GM19351 (cell line): ENCODE data around the gene PIGQ.

Experiments
- ATAC-seq: cut with Tn5 transposase; IDR thresholded peaks from one replicate; pipeline ENCODE4 v1.9.1; 2021; ENCODE audit warnings: mild to moderate bottlenecking, moderate library complexity; ENCODE audit not compliant: unreplicated experiment

Gene PIGQ

GRCh38 chr16:569445-570254 lies at the start of gene PIGQ:
TSS of gene PIGQ (plus strand) at chr16:569968. CDS start at chr16:574075, 4,107 bp downstream.
- peak; percentile 60 for ATAC-seq

- ATAC-seq = no peak
Observed at GRCh38 chr16:520847-521246, 48.9 kb upstream of the PIGQ start.

GRCh38 chr16:521381-522210 lies 48.2 kb upstream of the PIGQ start:
- no peak for ATAC-seq

DNA sequence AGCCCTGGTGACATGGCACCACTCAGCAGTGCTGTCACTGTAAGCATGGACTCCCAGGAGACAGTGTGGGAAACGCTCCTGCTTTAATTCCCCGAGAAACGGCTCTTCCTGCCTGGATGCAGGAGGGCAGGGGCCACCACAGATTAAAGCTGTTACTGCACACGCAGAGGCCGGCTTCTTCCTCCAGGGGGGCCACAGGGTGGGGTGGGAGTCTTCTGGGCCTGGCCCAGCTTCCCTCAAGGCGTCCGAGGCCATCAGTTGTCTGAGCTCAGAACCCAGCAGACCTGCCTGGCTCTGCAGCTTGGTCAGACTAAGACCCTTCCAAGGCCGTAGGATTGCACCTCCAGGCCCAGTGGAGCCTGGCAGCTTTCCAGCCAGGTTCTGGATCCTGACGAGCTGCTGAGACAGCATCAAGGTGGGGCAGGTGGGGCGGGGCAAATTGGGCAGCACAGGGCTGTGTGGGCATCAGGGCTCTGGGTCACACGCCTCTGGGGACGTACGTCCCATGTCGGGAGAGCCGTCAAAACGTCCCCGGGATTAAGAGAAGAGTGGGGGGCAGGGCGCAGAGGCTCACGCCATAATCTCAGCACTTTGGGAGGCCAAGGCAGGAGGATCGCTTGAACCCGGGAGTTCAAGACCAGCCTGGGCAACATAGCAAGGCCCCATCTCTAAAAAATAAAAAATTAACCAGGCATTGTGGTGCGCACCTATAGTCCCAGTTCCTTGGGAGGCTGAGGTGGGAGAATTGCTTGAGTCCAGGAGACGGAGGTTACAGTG lies 47.3 kb upstream of the PIGQ start:
- no peak for ATAC-seq

DNA sequence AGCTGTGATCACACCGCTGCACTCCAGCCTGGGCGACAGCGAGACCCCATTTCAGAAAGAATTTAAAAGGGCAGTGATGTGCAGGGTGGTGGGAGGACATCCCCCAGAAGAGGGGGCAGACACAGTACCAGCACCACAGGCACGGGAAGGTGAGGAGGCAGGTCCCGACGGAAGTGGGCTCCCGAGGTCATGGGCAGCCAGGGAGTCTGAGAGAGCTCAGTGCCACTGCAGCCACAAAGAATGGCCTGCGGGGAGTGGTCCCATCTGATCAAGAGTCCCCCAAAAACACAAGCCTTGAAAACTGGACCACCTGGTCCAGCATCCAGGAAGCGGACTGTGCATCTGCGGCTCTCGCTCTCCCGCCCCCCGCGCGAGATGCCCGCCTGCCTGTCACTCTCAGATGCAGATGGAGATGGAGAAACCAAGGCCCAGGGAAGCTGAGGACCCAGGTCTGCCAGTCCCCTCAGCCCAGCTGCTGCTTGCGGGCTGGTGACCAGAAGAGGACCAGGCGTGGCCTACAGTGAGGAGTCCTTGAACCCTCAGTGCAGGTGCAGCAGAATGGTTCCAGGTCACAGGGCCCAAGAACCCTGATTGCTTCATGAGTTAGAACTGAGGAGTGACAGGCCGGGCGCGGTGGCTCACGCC lies 46.5 kb upstream of the PIGQ start:
- no peak for ATAC-seq

- no peak for ATAC-seq
Observed at GRCh38 chr16:524274-525040, 45.3 kb upstream of the PIGQ start.

DNA sequence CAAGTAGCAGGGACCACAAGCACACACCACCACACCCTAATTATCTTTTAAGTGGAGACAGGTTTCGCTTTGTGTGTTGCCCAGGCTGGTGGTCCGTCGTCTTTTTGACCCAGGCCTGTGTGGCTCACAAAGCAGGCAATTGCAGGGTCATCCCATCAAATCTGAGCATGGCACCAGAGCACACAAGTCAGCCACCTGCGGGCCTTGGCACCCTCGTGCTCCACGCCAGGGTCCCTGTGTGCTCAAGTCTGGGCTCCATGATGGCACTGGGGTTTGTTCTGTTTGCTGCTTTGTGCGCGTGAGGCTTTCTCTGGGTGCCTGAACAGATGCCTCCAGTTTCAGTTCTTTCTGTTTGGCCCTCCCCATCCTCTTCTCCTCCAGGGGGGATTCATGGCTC lies 44.6 kb upstream of the PIGQ start:
- ATAC-seq = no peak

- no peak for ATAC-seq
Observed at GRCh38 chr16:525520-526180, 44.1 kb upstream of the PIGQ start.

DNA sequence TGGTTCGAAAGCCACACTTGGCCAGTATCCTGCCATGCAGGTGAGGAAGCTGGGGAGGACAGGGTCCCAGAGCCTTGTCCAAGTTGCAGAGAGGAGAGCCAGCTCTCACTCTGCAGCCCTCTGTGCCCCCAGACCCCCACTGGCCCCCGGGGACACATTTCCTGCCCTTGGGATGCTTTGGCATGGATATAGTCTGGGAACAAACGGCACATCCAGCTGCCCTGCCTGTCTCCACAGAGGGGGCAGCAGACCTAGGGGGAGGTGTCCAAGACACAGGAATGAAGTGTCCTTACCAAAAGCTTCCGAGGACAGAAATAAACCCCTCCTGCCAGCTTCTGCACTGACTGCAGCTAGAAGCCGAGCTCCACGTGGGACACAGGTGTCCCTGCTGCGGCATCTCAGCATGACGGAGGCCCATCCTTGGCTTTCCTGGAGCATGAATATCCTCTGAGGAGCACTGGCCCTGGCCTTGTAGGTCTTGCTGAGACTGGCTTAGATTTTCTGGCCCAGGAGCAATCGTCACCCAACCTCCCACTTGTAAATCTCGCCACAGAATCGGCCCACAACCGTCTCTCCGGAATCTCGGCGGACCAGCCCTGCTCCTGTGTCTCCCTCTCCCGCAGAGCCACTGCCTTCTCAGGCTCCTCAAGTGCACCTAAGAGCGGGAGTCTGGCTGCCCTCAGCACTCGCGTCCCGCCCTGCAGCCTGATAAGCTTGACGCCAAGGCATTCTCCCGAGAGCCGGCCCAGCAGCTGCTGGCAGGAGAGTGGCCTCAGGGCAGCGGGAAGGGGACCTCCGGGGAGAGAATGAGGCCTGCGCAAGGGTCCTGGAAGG lies 43.4 kb upstream of the PIGQ start:
- no peak for ATAC-seq

DNA sequence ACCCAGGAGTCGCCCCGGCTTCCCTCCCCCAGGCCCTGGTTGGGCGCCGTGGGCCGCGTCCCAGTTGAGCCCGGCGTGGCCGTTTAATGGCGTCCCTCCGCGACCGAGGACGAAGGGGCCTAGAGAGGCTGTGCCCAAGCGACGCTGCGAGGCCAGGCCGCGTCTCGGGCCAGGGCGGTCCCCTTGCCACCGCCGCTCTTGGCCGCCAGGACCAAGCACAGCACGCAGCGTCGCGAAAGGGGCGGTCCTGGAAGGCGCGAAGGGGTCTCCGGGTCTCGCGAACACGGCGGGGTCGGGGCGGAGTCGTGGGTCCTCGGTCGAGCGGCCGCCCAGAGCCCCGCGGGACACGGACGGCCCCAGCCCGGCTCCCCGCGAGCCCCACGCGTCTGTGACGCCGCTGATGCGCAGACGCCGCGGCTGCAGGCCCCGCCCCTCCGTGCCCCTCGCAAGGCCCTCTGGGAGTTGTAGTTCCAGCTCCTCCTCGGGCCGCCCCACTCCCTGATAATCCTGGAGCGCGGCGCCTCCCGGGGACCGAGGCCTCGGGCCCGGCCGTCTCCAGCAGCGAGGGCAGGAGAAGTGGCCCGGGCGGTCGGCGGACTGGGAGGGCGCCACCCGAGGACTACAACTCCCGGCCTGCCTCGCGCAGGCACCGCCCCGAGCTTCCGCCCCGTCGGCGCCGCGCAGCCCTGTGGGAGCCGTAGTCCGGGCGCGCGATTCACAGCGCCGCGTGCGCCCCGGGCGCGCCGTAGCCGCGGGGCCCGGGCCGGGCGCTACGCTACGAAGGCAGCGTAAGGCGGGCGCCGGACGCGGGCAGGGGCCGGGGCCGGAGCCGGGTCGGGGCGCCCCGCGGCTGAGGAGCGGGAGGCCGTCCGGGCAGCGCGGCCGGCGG lies 42.5 kb upstream of the PIGQ start, which contains the start of gene CAPN15:
CAPN15 (plus strand) TSS at position 698 of the 889 bp plus-strand sequence. CDS start 19,127 bp downstream, outside the sequence.
- peak; percentile 58 for ATAC-seq

DNA sequence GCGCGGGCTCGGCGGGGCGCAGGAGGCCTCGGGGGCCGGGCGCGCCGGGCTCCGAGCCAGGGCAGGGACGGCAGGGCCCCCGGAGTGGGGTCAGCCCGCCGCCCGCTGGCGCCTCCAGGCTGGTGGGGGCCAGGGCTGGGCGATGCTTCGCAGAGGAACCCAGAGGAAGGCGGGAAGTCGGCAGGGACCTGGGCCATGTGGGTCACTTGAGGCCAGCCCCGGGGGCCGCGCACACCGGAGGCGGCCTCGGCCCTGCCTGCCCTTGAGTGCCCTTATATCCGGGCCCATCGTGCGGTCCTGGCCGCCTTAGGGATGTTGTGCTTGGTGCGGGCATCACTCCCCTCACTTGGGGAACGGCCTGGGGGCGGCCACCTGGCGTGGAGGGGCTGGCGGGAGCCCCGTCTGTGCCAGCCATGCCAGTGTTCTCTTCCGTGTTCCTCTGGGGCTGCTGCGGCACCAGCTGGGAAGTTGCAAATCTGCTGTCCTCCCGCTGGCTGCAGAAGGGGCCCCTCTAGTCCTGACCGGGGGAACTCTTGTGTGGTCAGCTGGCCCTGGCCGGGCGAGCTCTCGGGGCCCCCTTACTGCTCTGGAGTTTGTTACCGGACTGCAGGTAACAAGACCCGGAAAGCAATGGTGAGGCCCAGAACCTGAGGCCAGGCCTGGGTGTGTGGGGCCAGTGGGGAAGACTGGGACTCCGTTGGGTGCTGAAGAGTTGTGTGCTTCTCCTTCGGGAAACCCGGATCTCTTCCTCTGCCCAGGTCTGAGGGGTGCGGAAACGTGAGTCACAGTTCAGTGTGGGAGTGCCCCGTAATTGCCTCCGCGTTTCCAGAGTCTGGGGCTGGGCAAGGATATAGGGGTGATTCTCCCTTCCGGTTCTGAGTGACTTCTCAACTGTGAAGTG lies 41.4 kb upstream of the PIGQ start:
- no peak for ATAC-seq

DNA sequence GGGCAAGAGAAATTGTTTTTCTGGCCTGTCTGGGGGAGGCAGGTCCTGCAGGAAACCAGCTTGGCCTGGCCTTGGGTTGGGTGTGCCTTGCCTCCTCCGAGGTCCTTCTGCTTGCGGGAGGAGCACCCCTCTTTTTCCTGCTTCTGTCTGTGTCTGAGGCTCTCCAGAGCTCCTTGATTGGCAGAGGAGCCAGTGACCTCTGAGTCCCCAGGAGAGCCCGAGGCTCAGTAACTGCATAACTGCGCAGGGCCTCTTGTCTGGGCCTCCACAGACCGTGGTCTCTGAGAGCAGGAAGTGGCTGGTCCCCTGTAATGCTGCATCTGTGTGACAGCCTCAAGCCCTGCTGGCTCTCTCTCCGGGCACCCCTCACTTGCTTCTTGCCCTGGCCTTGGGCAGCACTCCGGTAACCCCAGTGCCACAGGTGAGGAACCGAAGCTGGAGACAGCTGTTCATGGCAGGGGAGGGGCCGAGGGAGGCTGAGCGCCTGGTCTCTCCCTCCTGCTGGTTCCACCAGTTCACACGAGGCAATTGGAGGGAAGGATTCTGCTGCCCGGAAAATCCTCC lies 40.7 kb upstream of the PIGQ start:
- ATAC-seq = no peak

- no peak for ATAC-seq
Observed at GRCh38 chr16:530111-530817, 39.5 kb upstream of the PIGQ start.

DNA sequence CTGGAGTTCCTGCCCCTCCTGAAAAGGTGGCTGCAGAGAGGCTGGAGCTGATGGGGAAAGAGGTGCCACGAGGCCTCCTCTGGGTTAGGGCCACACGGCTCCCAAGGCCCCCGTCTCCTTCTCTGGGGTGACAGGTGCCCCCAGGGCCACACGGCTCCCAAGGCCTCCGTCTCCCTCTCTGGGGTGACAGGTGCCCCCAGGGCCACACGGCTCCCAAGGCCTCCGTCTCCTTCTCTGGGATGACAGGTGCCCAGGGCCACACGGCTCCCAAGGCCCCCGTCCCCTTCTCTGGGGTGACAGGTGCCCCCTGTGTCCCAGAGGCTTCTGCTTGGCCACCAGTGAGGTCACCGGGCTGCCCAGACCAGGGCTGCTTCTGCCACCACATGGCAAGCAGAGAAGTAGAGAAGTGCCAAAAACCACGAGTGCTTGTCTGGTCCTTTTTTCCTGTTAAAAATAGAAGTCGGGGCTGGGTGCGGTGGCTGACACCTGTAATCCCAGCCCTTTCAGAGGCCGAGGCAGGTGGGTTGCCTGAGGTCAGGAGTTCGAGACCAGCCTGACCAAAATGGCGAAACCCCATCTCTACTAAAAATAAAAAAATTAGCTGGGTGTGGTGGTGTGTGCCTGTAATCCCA lies 38.2 kb upstream of the PIGQ start:
- ATAC-seq = no peak
